Epithelial cell of proximal tubule (primary cell): ENCODE data around the gene UST. TPM values are rescaled to one million over a fixed set of nuclear protein-coding genes. Genes with fewer than 3 reads are reported as not detected.

ENCODE experiments used
- DNase-seq: peaks from one replicate; pipeline ENCODE4 v3.0.0-alpha.2; 2011; ENCODE audit warnings: low read depth
- H3K4me3 ChIP-seq: 2 replicates; pipeline ENCODE4 v1.5.1; 2011; ENCODE audit warnings: low read depth, mild to moderate bottlenecking, low read length
- CTCF ChIP-seq: conservative IDR thresholded peaks from 2 replicates; pipeline ENCODE4 v1.5.1; 2012; ENCODE audit warnings: low read depth, mild to moderate bottlenecking, low read length
- total RNA-seq: library from RNA; depleted of rRNA; stranded (reverse); fragments of >200 nt; gene quantifications from 2 replicates; pipeline ENCODE4 v1.2.3, GENCODE V29; 2015

The UST gene
- total RNA-seq, 1 donor from 2014 or later: 1.1 TPM

DNA sequence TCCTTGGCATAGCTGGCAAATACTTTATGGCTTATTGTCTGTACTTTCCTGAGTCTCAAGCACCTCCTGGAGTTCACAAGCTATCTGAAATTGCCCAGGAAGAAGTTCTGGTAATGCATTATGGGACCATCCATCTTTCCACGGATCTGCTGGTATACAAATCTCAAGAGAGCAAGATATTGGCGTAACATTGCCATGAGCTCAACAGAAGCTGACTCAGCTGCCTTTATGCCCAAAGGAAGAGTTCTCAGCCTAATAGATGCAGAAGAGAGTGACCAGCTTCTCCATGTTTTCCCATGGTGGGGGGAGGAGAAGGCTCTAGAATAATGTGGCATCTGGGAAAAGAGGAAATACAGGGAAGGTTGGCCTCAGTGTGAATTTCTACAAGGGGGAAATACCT lies 78.7 kb downstream of the UST start:
- DNase-seq: no peak
- no peak overlapping the region for H3K4me3 ChIP-seq
- no peak for TF ChIP-seq CTCF

DNA sequence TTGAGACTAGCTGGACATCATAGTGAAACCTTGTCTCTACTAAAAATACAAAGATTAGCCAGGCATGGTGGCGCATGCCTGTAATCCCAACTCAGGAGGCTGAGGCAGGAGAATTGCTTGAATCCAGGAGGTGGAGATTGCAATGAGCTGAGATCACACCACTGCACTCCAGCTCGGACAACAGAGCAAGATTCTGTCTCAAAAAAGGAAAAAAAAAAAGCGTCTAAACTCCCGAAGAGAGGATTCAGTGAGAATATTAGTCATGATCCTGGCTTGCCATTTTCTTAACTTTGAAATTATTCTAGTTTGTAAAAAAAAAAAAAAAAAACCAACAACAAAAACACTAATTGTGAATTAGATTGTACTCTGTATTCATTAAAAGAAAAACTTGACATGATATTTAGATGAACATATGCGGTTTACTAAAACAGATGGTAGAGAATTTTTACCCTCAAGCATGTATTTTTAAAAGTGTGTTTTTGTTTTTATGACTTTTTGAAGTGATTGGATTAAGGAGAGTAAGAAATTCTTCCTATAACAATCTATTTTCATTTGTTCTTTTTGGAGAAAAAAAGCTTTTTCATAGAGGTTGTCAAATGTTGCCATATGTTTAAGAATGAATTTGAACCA lies 80.7 kb downstream of the UST start:
- DNase-seq: no peak
- no peak overlapping the region for H3K4me3 ChIP-seq
- no peak for TF ChIP-seq CTCF

- TF ChIP-seq CTCF: no peak
These were observed 81.2 kb downstream of the UST start for GRCh38 chr6:148828047-148828446.

GRCh38 chr6:148829415-148830101 lies 82.7 kb downstream of the UST start:
- H3K4me3 ChIP-seq: no peak overlapping the region
- DNase-seq: no peak
- TF ChIP-seq CTCF: no peak

More at GRCh38 chr6:148828047-148828446, 81.2 kb downstream of the UST start:
- H3K4me3 ChIP-seq: no peak overlapping the region
- no peak for DNase-seq

GRCh38 chr6:148830614-148831013 lies 83.8 kb downstream of the UST start:
- no peak for DNase-seq
- TF ChIP-seq CTCF: no peak
- H3K4me3 ChIP-seq: no peak overlapping the region

- no peak for DNase-seq
- TF ChIP-seq CTCF: no peak
- no peak overlapping the region for H3K4me3 ChIP-seq
These were observed 84.2 kb downstream of the UST start for GRCh38 chr6:148831064-148831463.

DNA sequence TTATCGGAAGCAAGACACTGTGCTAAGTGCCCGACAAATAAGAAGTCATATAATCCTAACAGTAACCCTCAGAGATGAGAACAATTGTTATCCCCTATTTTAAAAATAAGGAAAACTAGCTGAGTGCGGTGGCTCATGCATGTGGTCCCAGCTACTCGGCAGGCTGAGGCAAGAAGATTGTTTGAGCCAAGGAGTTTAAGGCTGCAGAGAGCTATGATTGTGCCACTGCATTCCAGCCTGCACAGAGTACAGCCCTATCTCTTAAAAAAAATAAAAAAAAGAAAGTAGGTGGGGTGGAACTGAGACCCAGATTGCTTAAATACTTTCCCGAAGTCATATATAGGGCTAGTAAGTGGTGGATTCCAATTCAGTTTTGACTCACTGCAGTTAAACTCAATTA lies 84.7 kb downstream of the UST start:
- no peak for DNase-seq
- no peak for TF ChIP-seq CTCF

More for the DNA sequence above, 84.7 kb downstream of the UST start:
- no peak overlapping the region for H3K4me3 ChIP-seq
